Measurements from ENCODE around the gene GABRB3. TPM values are rescaled to one million over a fixed set of nuclear protein-coding genes. Genes with fewer than 3 reads are reported as not detected.

GABRB3 gene
- total and polyA plus RNA-seq, 2 of the 8 experiments (the other 6 are each of a cell fraction or from before 2014, with no cell fraction given), result 98.8 to 163 TPM

- no peak for TF ChIP-seq CEBPB (IDR thresholded peaks at IDR 0.05; ENCODE audit: low read depth, low read length)
- no peak for TF ChIP-seq ZNF274 (IDR thresholded peaks at IDR 0.05; ENCODE audit: borderline replicate concordance, extremely low read depth, low read length)
- TF ChIP-seq RXRA (IDR thresholded peaks at IDR 0.05; ENCODE audit: insufficient read depth, low read depth, low read length), result no peak
- TF ChIP-seq POLR2AphosphoS5 (IDR thresholded peaks at IDR 0.05; ENCODE audit: low read depth, low read length), result no peak
- no peak for TF ChIP-seq FOSL1 (IDR thresholded peaks at IDR 0.05; ENCODE audit: insufficient read depth, low read depth, low read length)
- no peak for TF ChIP-seq KDM5A (IDR thresholded peaks at IDR 0.05; ENCODE audit: low read length)
- TF ChIP-seq RNF2 (IDR thresholded peaks at IDR 0.05; ENCODE audit: borderline replicate concordance, low read depth, low read length, missing control alignments, poor library complexity, severe bottlenecking), result no peak
- TF ChIP-seq CREB1 (IDR thresholded peaks at IDR 0.05), result no peak
- TF ChIP-seq MAFK (IDR thresholded peaks at IDR 0.05; ENCODE audit: low read depth, low read length), result no peak
- no peak for TF ChIP-seq TBP (IDR thresholded peaks at IDR 0.05; ENCODE audit: low read depth, low read length)
- no peak for TF ChIP-seq MAX (IDR thresholded peaks at IDR 0.05)
- no peak for TF ChIP-seq EZH2 (IDR thresholded peaks at IDR 0.05; ENCODE audit: low read depth, low read length, severe bottlenecking)
- TF ChIP-seq SAP30 (IDR thresholded peaks at IDR 0.05; ENCODE audit: insufficient read depth, insufficient replicate concordance, low read length), result no peak
- ChIA-PET POLR2A (ENCODE audit: partially characterized antibody) (no interaction called here), CTCF (ENCODE audit: partially characterized antibody) (interaction anchor here (0.6 to 0.7 kb wide), 2 partner anchors 70 to 316 kb away, joined by 3 read pairs; no protein-coding TSS in a partner anchor)
- Histone ChIP-seq H3K4me3 (ENCODE audit: extremely low read depth in 1 of 4, insufficient read depth in 2 of 4, low read depth in 3 of 4, low read length in 4 of 4) (no peak overlapping the region), H2AFZ (ENCODE audit: low read length) (no peak overlapping the region), H3K4ac (replicated peaks; ENCODE audit: insufficient read length, low read depth, low read length) (no peak overlapping the region), H2BK120ac (replicated peaks; ENCODE audit: low read depth, low read length) (no peak overlapping the region), H3K9ac (replicated peaks in 1 of 4; ENCODE audit: extremely low read depth in 1 of 4, low read depth in 3 of 4, low read length in 3 of 4) (no peak overlapping the region), H4K20me1 (replicated peaks in 1 of 2; ENCODE audit: control insufficient read depth in 1 of 2, insufficient read depth in 2 of 2, low read length in 2 of 2) (peaks cover 0 to 3% of the 10 kb centered on the region in 2 experiments), H3K9me3 (ENCODE audit: insufficient read depth in 2 of 2, low read depth in 1 of 2, low read length in 1 of 2) (no peaks in the 10 kb centered on the region), H3K56ac (replicated peaks; ENCODE audit: insufficient read length, low read depth, low read length) (no peak overlapping the region), H3K14ac (ENCODE audit: insufficient read length) (no peak overlapping the region), H3K18ac (ENCODE audit: extremely low read depth, low read length) (no peak overlapping the region), H3K4me1 (replicated peaks in 1 of 4; ENCODE audit: control insufficient read depth in 3 of 4, insufficient read depth in 4 of 4, low read length in 3 of 4) (peaks cover 0 to 3% (median 1%) of the 10 kb centered on the region in 4 experiments; a peak in 2 of 7 replicates), H3K79me1 (ENCODE audit: low read depth, low read length) (no peaks in the 10 kb centered on the region; the same call in 1 of the 2 replicates), H3K23ac (ENCODE audit: insufficient read length) (no peak overlapping the region), H2BK12ac (ENCODE audit: low read depth, low read length) (no peak overlapping the region), H2AK5ac (ENCODE audit: low read depth, low read length) (no peak overlapping the region), H3K4me2 (ENCODE audit: insufficient read depth in 1 of 2, low read depth in 2 of 2, low read length in 2 of 2) (no peak overlapping the region), H3K36me3 (ENCODE audit: control insufficient read depth in 2 of 4, insufficient read depth in 4 of 4, low read length in 3 of 4) (peaks cover 20 to 37% (median 24%) of the 10 kb centered on the region in 4 experiments), H4K5ac (ENCODE audit: insufficient read length, low read depth, low read length) (no peak overlapping the region), H3K79me2 (ENCODE audit: control insufficient read depth in 1 of 2, insufficient read depth in 2 of 2, low read length in 2 of 2) (no peaks in the 10 kb centered on the region), H2BK15ac (ENCODE audit: low read length) (no peak overlapping the region), H3K27ac (ENCODE audit: low read depth, low read length) (no peak overlapping the region), H4K91ac (replicated peaks; ENCODE audit: insufficient read length, low read length) (no peak overlapping the region), H4K8ac (ENCODE audit: extremely low read depth, insufficient read depth, low read length) (no peak overlapping the region), H3K23me2 (ENCODE audit: low read depth, low read length) (no peaks in the 10 kb centered on the region; the same call in 1 of the 2 replicates), H2BK5ac (ENCODE audit: low read depth, low read length) (peak overlapping the region; percentile 13; the same call in 1 of the 2 replicates), H3K27me3 (replicated peaks in 1 of 4; ENCODE audit: control insufficient read depth in 3 of 4, extremely low read depth in 1 of 4, insufficient read depth in 3 of 4, low read length in 3 of 4) (no peaks in the 10 kb centered on the region), H2BK20ac (ENCODE audit: low read length) (no peak overlapping the region)
- WGBS, 2 experiments (ENCODE audit: extremely low coverage in 1 of 2, insufficient coverage in 1 of 2, insufficient read length in 1 of 2, insufficient replicate concordance in 2 of 2, low coverage in 1 of 2, low lambda C conversion rate in 2 of 2, missing lambda C conversion rate in 1 of 2), result 90% methylated on average over 7 of the region's 7 CpGs; no CpG with 5 or more reads in 1 of the 2 experiments
- DNase-seq (ENCODE audit: low read depth in 1 of 2, low spot score in 2 of 2), result no peak
- no peak for FAIRE-seq
Measured at GRCh38 chr15:26561896-26562295, 211.0 kb downstream of the GABRB3 start.

Measured in H1 (cell line).